Panc1 (cell line): Measurements from ENCODE around the gene HDAC7.

Source experiments
- CTCF ChIP-seq: fragments of 450-650 bp; IDR thresholded peaks from 2 replicates; pipeline ENCODE4 v1.5.1; 2017; ENCODE audit warnings: mild to moderate bottlenecking
- POLR2AphosphoS5 ChIP-seq: IDR thresholded peaks from 2 replicates; pipeline ENCODE4 v1.6.1; 2012; ENCODE audit warnings: mild to moderate bottlenecking, low read depth, low read length, moderate library complexity
- REST ChIP-seq, 2 experiments: IDR thresholded peaks; 2 replicates each; pipeline ENCODE4 v1.6.1; 2011 to 2012; ENCODE audit warnings: low read depth in 2 of 2, control low read depth in 1 of 2, low read length in 1 of 2, mild to moderate bottlenecking in 1 of 2, moderate library complexity in 1 of 2; ENCODE audit not compliant: insufficient read depth in 1 of 2

GRCh38 chr12:47772738-47773061 lies 47.0 kb downstream of the HDAC7 start:
- TF ChIP-seq CTCF, result no peak
- no peak for TF ChIP-seq POLR2AphosphoS5
- TF ChIP-seq REST (IDR thresholded peaks at IDR 0.05; ENCODE audit: insufficient read depth in 1 of 2, low read depth in 2 of 2, low read length in 1 of 2), result no peak
